ENCODE results near the gene IRF1. TPM values are rescaled to one million over a fixed set of nuclear protein-coding genes. Genes with fewer than 3 reads are reported as not detected.

The IRF1 gene
- total RNA-seq, 1 donor from 2014 or later = 10.7 TPM

GRCh38 chr5:132460846-132461568 is 29.6 kb downstream of the IRF1 start:
- DNase-seq = no peak

- DNase-seq = no peak
These were observed 30.4 kb downstream of the IRF1 start for GRCh38 chr5:132459983-132460838.

- no peak for DNase-seq
These were observed 31.3 kb downstream of the IRF1 start for GRCh38 chr5:132459031-132459982.

- DNase-seq = no peak
These were observed 31.9 kb downstream of the IRF1 start for GRCh38 chr5:132458651-132459030.

GRCh38 chr5:132458226-132458560 is 32.4 kb downstream of the IRF1 start:
- no peak for DNase-seq

GRCh38 chr5:132457371-132458225 is 33.0 kb downstream of the IRF1 start:
- DNase-seq = no peak

GRCh38 chr5:132456987-132457361 is 33.6 kb downstream of the IRF1 start:
- no peak for DNase-seq

- no peak for DNase-seq
These were observed 34.1 kb downstream of the IRF1 start for GRCh38 chr5:132456296-132456986.

- DNase-seq = no peak
These were observed 34.9 kb downstream of the IRF1 start for GRCh38 chr5:132455614-132456115.

GRCh38 chr5:132454361-132454760 is 36.2 kb downstream of the IRF1 start:
- DNase-seq = no peak

GRCh38 chr5:132451387-132451786 is 39.2 kb downstream of the IRF1 start:
- no peak for DNase-seq

- no peak for DNase-seq
These were observed 41.5 kb downstream of the IRF1 start for GRCh38 chr5:132449060-132449459.

GRCh38 chr5:132447196-132447595 is 43.4 kb downstream of the IRF1 start:
- DNase-seq = no peak

- DNase-seq = peak; percentile 78
These were observed 44.0 kb downstream of the IRF1 start for GRCh38 chr5:132446621-132447020.

- DNase-seq = no peak
These were observed 44.6 kb downstream of the IRF1 start for GRCh38 chr5:132445930-132446329.

GRCh38 chr5:132445640-132445923 is 45.0 kb downstream of the IRF1 start:
- no peak for DNase-seq

- DNase-seq = no peak
These were observed 45.5 kb downstream of the IRF1 start for GRCh38 chr5:132444841-132445639.

- no peak for DNase-seq
These were observed 46.5 kb downstream of the IRF1 start for GRCh38 chr5:132444061-132444460.

GRCh38 chr5:132439521-132440089 is 51.0 kb downstream of the IRF1 start:
- DNase-seq = peak; percentile 88

GRCh38 chr5:132438917-132439316 is 51.7 kb downstream of the IRF1 start:
- DNase-seq = peak; percentile 18

Data from tongue (tissue), 2 donors.